CD4-positive, alpha-beta T cell treated with Interleukin-6 for 4 hours (primary cell): Measurements from ENCODE around the gene RMI1.
"Not testable (repeated sequence)": the region's sequence is repeated elsewhere in the genome, so short reads cannot be mapped to it uniquely, and the experiment has no call there.

Source experiments
- DNase-seq: peaks from one replicate; pipeline ENCODE4 v3.0.0-alpha.2; 2020; ENCODE audit warnings: mixed read lengths

Gene RMI1

DNA sequence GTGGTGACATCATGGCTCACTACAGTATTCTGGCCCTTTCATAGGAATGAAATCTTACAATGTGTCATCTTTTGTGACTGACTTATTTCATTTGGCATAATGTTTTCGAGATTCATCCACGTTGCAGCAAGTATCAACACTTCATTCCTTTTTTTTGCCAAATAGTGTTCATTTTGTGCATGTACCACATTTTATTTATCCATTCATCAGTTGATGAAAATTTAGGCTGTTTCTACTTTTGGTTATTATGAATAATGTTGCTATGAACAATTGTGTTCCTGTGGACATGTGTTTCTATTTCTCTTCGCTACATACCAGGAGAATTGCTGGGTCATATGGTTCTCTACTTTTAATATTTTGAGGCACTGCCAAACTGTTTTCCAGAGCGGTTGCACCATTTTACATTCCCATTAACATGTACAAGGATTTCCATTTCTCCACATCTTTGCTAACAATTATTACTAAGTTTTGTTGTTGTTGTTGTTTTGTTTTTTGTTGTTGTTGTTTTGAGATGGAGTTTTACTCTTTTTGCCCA, 43.5 kb downstream of the RMI1 start:
- DNase-seq, result no peak

- DNase-seq, result no peak
Observed at GRCh38 chr9:84027201-84027600, 46.6 kb downstream of the RMI1 start.

- no peak for DNase-seq
Observed at GRCh38 chr9:84031534-84031933, 50.9 kb downstream of the RMI1 start.

GRCh38 chr9:84041857-84042256, 61.3 kb downstream of the RMI1 start:
- not testable (repeated sequence) for DNase-seq

- no peak for DNase-seq
Observed at GRCh38 chr9:84045481-84046097, 65.0 kb downstream of the RMI1 start.
